Subcutaneous adipose tissue (tissue), 4 donors: ENCODE measurements around the gene TEX2. TPM values are rescaled to one million over a fixed set of nuclear protein-coding genes. Genes with fewer than 3 reads are reported as not detected.

ENCODE experiments used
- total RNA-seq, 4 donors: library from RNA; depleted of rRNA; stranded (reverse); fragments of >200 nt; gene quantifications; one replicate each; pipeline ENCODE4 v1.1.0, GENCODE V29; 2016
- TF ChIP-seq, protein P1 (sequence below): fragments of 450-650 bp; IDR thresholded peaks from one replicate; pipeline ENCODE4 v1.5.1; 2016; ENCODE audit warnings: low read depth, mild to moderate bottlenecking, control low read depth, antibody characterized with exemption, moderate library complexity

TEX2 gene, protein sequence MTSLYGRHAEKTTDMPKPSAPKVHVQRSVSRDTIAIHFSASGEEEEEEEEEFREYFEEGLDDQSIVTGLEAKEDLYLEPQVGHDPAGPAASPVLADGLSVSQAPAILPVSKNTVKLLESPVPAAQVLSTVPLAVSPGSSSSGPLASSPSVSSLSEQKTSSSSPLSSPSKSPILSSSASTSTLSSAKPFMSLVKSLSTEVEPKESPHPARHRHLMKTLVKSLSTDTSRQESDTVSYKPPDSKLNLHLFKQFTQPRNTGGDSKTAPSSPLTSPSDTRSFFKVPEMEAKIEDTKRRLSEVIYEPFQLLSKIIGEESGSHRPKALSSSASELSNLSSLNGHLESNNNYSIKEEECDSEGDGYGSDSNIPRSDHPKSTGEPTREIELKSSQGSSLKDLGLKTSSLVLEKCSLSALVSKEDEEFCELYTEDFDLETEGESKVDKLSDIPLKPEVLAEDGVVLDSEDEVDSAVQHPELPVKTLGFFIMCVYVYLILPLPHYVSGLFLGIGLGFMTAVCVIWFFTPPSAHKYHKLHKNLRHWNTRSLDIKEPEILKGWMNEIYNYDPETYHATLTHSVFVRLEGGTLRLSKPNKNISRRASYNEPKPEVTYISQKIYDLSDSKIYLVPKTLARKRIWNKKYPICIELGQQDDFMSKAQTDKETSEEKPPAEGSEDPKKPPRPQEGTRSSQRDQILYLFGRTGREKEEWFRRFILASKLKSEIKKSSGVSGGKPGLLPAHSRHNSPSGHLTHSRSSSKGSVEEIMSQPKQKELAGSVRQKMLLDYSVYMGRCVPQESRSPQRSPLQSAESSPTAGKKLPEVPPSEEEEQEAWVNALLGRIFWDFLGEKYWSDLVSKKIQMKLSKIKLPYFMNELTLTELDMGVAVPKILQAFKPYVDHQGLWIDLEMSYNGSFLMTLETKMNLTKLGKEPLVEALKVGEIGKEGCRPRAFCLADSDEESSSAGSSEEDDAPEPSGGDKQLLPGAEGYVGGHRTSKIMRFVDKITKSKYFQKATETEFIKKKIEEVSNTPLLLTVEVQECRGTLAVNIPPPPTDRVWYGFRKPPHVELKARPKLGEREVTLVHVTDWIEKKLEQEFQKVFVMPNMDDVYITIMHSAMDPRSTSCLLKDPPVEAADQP
- total RNA-seq, result 100 to 1,000 TPM in 2 of 4 donors, 10 to 100 TPM in 2; 75.3 to 119 (median 102) TPM

DNA sequence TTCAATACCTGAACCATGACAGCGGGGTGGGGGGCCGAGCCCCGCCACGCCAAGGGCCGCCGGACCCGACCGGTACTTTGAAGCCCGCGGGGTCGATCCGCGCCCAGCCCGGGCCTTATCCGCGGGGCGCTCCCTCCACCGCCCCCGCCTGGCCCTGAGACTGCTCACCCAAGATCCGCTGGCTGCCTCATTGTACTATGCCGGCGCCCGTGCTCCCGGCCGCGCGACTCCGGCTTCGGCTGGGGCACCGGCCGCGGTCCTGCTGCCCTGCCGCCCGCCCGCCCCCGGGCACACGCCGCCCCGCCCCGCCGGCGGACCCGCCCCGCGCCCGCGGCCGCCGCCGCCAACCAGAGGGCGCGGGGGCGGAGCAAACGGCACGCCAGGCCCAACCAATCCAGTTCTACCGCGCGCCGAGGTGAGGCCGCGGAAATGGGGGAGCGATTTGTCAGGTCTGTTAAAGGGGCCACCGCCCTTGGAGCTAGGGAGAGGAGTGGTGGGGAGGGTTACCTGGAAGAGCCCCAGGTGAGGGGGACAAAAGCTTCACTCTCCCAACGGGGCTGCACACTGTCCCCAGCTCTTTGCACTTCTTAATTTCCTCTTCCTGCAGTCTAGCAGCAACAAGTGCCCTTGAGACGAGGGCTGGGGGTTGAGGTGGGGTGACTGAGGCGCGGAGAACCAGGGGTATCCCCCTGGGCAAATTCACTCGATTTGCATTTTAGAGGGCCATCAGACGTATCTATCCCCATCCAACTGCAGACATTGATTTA, at the start of gene TEX2:
TSS of gene TEX2 (minus strand) at position 261 of the 767 bp plus-strand sequence. CDS start 49,043 bp downstream, outside the sequence.
- TF ChIP-seq, protein P1, sequence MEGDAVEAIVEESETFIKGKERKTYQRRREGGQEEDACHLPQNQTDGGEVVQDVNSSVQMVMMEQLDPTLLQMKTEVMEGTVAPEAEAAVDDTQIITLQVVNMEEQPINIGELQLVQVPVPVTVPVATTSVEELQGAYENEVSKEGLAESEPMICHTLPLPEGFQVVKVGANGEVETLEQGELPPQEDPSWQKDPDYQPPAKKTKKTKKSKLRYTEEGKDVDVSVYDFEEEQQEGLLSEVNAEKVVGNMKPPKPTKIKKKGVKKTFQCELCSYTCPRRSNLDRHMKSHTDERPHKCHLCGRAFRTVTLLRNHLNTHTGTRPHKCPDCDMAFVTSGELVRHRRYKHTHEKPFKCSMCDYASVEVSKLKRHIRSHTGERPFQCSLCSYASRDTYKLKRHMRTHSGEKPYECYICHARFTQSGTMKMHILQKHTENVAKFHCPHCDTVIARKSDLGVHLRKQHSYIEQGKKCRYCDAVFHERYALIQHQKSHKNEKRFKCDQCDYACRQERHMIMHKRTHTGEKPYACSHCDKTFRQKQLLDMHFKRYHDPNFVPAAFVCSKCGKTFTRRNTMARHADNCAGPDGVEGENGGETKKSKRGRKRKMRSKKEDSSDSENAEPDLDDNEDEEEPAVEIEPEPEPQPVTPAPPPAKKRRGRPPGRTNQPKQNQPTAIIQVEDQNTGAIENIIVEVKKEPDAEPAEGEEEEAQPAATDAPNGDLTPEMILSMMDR, result no peak

- TF ChIP-seq, protein P1, result no peak
Observed at GRCh38 chr17:64309710-64310109, 46.6 kb upstream of the TEX2 start.

DNA sequence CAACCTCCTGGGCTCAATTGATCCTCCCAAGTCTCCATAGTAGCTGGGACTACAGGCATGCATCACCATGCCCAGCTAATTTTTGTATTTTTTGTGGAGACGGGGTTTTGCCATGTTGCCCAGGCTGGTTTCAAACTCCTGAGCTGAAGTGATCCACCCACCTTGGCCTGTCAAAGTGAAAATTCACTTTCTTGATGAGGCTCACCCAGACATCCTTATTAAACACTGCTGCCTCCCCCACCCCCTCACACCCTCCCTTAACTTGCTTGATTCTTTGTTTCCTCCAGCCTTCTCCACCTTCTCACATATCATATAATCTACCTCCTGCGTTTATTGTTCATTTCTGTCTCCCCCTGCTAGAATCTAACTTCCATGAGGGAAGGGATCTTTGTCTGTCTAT, 46.0 kb upstream of the TEX2 start:
- TF ChIP-seq, protein P1, result no peak

- TF ChIP-seq, protein P1, result no peak
Observed at GRCh38 chr17:64306850-64307463, 43.9 kb upstream of the TEX2 start.

DNA sequence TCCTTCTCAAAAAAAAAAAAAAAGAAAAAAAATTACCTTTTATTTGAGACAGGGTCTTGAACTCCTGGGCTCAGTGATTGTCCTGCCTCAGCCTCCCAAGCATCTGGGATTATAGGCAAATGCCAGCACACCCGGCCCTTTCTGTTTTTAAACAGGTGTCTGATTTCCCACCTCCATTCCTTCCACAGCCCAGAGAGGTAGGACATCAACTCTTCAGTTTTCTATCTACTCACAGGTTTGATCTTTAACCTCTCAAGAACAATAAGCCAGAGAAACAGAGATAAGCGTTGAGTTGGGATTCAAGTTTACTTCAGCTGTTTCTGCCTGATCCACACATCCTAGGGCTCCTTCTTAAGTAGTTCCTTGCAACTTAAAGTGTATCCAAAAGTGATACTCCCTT, 41.5 kb upstream of the TEX2 start:
- TF ChIP-seq, protein P1, result no peak

GRCh38 chr17:64300699-64300965, 37.6 kb upstream of the TEX2 start:
- TF ChIP-seq, protein P1, result no peak
